Ramos (cell line): ENCODE data around the gene NPEPL1.

ENCODE experiments used
- in situ Hi-C: fragments of 300-500 bp; cut with MboI; formaldehyde crosslinking; loops from one replicate; pipeline ENCODE4 v1.14.3; 2022; ENCODE audit warnings: low sequenced_read_pairs; ENCODE audit not compliant: unreplicated experiment

The NPEPL1 gene

DNA sequence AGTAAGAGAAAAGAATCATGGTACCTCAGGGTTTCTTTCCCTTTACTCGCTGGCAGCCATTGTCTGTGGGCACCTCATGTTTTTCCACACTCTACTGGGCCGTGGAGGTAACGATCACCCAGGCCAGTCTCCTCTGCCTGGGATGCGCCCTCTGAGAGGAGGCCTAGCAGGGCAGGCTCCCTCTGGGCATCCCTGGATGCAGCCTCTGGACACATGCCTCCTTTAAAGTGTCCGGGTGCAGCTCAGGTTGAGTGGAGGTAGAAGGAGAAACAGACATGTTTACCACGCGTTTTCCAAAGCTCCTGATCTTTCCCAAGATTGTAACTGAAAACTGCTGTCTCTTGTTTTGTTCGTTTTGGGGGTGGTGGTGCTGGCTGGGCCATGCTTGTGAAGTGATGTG, 13.8 kb upstream of the NPEPL1 start:
- in situ Hi-C loops = no loop called here

- in situ Hi-C loops = no loop called here
Observed at GRCh38 chr20:58682656-58683531, 9.7 kb upstream of the NPEPL1 start.

DNA sequence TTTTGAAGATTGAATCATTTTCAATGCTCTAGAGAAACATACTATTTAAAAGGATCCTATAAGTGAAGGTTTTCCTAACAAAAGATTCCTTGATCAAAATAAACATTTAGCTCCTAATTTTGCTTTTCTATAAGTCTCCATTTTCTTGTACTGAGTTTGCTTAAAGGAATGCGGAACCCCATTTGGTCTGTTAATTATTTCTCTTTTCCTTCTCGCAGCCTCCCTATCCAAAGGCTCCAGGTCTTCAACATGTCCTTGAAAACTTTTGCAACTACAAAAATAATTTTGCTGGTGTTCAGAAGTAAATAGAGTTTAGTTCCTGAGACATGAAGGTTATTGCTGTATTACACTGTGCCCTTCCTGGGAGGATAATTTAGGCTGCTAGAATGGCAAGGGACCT, 8.3 kb upstream of the NPEPL1 start:
- in situ Hi-C loops = no loop called here

GRCh38 chr20:58685988-58686387, 6.6 kb upstream of the NPEPL1 start:
- in situ Hi-C loops = no loop called here

DNA sequence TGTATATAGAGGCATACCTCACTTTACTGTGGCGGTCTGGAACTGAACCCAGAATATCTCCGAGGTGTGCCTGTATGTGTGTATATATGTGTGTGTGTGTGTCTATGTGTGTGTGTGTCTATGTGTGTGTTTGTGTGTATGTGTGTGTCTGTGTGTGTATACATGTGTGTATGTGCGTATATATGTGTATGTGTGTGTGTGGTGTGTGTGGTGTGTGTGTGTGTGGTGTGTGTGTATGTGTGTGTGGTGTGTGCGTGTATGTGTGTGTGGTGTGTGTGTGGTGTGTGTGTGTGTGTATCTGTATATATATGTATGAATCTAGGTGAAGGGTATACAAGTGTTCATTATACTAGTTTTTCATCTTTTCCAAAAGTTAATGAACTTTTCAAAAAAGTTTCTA, 4.2 kb upstream of the NPEPL1 start:
- in situ Hi-C loops = no loop called here

DNA sequence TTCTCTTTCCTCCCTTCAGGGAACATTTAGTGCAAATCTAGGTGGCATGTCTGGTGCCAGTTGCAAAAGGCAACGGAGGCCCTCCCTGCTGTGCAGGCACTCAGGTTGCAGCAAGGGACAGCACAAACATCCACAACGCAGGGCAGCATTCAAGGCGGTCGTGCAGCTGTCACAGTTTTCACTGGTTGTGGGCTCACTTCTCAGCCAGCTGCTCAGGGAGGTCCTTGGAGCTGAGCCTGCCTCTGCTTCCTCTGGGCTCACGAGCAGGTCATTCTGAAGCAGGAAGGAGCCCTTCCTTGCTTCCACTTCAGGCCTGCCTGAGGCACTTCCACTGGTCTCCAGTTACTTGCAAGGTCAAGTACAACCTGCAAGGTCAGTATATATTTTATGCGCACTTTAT, 3.8 kb upstream of the NPEPL1 start:
- in situ Hi-C loops = no loop called here

GRCh38 chr20:58690396-58691135, 2.0 kb upstream of the NPEPL1 start:
- in situ Hi-C loops = no loop called here

GRCh38 chr20:58691773-58692578, 624 bp upstream of the NPEPL1 start:
- in situ Hi-C loops = no loop called here

- in situ Hi-C loops = no loop called here
Observed at GRCh38 chr20:58693226-58694006, 816 bp downstream of the NPEPL1 start.

- in situ Hi-C loops = no loop called here
Observed at GRCh38 chr20:58694241-58695083, 1.9 kb downstream of the NPEPL1 start.

DNA sequence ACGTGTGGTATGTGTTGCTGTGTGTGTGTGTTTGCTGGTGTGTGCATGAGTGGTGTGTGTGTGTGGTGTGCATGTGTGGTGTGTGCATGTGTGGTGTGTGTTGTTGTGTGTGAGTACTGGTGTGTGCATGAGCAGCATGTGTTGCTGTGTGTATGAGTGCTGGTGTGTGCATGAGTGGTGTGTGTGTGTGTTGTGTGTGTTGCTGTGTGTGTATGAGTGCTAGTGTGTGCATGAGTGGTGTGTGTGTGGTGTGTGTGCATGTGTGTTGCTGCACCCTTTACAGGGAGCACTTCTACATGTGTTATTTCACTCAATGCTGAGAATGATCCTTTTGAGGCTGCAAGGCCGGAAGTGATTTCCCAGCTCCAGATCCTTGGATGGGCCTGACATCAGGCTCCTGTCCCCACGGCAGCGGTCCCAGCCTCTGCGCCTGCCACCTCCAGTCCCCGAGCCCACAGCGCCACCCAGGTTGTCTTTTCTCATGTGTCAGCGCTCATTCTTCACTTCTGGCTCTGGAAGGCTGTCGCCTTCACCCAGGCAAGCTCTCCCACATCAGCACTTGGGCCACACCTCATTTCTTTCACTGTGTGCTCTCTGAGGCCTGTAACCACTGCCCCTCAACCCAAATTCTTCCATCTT, 2.6 kb downstream of the NPEPL1 start:
- in situ Hi-C loops = no loop called here

- in situ Hi-C loops = no loop called here
Observed at GRCh38 chr20:58695895-58696375, 3.3 kb downstream of the NPEPL1 start.

DNA sequence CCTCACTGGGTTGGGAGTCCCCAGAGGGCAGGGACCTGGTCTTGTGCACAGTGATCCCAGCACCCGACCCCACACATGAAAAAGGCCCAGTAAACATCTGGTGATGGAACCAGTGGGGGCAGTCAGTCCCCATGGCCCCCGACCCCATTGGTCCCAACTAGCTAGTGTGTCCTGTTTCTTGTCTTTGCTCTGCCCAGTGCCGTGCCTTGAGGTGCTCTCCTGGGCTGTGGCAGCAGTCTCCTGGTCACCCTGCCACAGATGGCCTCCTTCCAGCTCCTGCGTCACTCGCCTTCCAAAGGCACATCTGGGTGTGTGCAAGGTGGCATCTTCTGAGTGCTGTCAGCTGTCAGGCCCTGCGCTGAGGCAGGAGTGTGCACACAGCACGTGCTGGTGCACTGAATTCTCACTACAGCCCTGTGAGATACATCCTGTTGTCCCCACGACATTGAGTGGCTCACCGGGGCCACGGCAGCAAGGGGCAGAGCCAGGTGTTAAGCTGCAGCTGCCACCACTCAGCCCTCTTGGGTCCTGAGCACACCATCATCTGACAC, 3.9 kb downstream of the NPEPL1 start:
- in situ Hi-C loops = no loop called here

GRCh38 chr20:58697201-58697866, 4.7 kb downstream of the NPEPL1 start:
- in situ Hi-C loops = no loop called here

DNA sequence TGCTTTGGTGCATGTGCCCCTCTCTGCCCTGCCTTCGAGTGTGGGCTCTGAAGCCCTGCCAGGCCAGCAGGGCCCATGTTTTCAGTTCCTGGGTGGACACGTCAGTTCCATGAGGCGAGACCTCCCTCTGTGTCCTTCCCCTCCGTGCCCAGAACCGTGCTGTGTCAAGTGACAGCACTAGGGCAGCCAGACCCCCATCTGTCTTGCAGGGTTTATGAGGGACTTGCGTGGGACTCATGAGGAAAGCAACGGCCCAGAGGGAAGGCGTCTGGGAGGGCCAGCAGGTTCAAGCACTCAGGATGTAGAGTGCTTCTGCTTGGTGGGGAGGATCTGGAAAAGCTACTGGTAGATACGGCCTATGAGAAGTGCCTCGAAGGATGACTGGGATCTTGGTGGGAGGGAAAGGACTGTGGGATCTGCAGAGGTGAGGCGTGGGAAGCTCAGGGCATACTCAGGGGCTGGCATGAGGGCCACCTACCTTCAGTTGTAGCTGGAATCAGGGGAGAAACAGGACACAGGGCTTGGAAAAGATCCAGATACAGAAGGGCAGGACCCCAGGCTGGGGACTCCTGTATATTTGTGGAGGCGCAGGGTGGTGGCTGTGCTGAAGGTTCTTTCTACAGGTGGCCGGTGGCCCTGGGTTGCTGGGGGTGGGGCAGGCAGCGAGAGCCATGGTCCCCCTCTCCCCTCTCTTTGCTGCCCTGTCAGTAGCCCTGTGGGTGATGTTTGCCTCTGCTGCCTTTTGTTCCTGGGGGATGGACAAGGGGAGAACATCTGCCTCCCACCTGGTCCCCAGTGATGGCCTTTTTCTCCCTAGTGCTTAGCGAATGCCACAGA, 5.5 kb downstream of the NPEPL1 start:
- in situ Hi-C loops = no loop called here

DNA sequence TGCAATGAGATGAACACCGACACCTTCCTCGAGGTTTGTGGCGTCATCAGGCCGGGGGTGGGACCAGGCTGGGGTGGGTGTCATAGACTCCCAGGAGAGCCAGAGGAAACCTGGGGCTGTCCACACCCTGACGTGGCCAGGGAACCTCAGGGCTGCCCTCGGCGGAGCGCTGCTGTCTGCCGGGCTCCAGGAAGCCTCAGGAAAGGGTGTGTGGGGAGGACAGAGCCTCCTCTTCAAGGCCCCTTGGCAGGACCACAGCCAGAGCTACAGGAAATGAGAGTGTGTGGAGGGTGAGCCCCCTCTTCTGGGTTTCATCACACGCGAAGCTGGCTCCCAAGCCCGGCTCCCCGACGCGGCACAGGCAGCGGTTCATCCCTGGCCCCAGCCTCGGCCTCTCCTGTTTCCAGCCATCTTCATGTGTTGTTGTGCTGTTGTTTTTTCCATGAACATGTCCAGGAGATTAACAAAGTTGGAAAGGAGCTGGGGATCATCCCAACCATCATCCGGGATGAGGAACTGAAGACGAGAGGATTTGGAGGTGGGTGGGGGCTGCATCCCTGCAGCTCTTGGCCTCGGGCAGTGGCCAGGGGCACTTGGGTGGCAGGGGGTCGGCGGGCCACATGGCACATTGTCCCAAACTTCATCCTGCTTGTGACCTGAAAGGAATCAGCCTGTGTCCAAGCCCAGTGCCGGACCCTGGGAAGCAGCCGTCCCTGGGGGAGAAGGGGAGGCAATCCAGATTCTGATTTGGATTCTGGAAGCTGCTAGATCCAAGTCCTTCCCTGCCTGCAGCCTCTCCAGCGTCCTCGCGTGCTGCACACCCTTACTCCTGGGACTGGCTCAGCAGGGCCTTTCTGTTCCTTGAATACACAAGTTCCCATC, 6.4 kb downstream of the NPEPL1 start:
- in situ Hi-C loops = no loop called here
